Breast epithelium (tissue), 4 donors: Measurements from ENCODE around the gene ANKRD44. TPM values are rescaled to one million over a fixed set of nuclear protein-coding genes. Genes with fewer than 3 reads are reported as not detected.

Experiments used
- DNase-seq, 2 donors: peaks; one replicate each; pipeline ENCODE4 v3.0.0-alpha.2; 2019; ENCODE audit warnings: low spot score in 2 of 2
- H3K27ac ChIP-seq, 2 donors: fragments of 200-600 bp; sonication (generic) in 1 of 2; one replicate each; pipeline ENCODE4 v1.5.1; 2016 to 2019; ENCODE audit warnings: mild to moderate bottlenecking in 1 of 2
- H3K27me3 ChIP-seq, 2 donors: fragments of 200-600 bp; sonication (generic) in 1 of 2; one replicate each; pipeline versions ENCODE4 v1.5.1 to v1.6.0; 2017 to 2019; ENCODE audit warnings: control low read depth in 1 of 2, mild to moderate bottlenecking in 1 of 2
- H3K36me3 ChIP-seq: fragments of 200-600 bp; one replicate; pipeline ENCODE4 v1.5.1; 2019
- H3K4me1 ChIP-seq, 2 donors: fragments of 200-600 bp; sonication (generic); one replicate each; pipeline ENCODE4 v1.5.1; 2016 to 2019; ENCODE audit warnings: control low read depth in 1 of 2
- H3K4me3 ChIP-seq, 3 donors: fragments of 200-600 bp; sonication (generic); 1 replicate in 2 of 3; 2 replicates in 1 of 3; pipeline ENCODE4 v1.5.1; 2016 to 2019; ENCODE audit warnings: mild to moderate bottlenecking in 3 of 3, moderate library complexity in 2 of 3
- H3K9me3 ChIP-seq, 2 donors: fragments of 200-600 bp; sonication (generic) in 1 of 2; one replicate each; pipeline ENCODE4 v1.5.1; 2016 to 2019; ENCODE audit warnings: control low read depth in 1 of 2
- CTCF ChIP-seq, 3 donors: fragments of 450-650 bp; IDR thresholded peaks; one replicate each; pipeline ENCODE4 v1.5.1; 2016 to 2017; ENCODE audit warnings: antibody characterized with exemption in 3 of 3, mild to moderate bottlenecking in 3 of 3, moderate library complexity in 3 of 3
- POLR2A ChIP-seq: fragments of 450-650 bp; IDR thresholded peaks from one replicate; pipeline ENCODE4 v1.6.1; 2016; ENCODE audit warnings: antibody characterized with exemption, mild to moderate bottlenecking, moderate library complexity
- POLR2AphosphoS5 ChIP-seq, 3 donors: sonication (generic); formaldehyde crosslinking; IDR thresholded peaks; one replicate each; pipeline ENCODE4 v1.6.1; 2017; ENCODE audit warnings: antibody characterized with exemption in 3 of 3
- intact Hi-C: fragments of 100-400 bp; cut with DNase I; formaldehyde crosslinking; loops from one replicate; pipeline ENCODE4 v1.15.1; 2023; ENCODE audit warnings: low total_unique reads
- total RNA-seq, 3 donors: library from RNA; depleted of rRNA; stranded (reverse); fragments of >200 nt; gene quantifications; one replicate each; pipeline ENCODE4 v1.1.0, GENCODE V29; 2016

The ANKRD44 gene
- total RNA-seq, 3 donors from 2014 or later, result 18.0 to 41.3 (median 19.9) TPM

- Histone ChIP-seq H3K4me3 (no peak overlapping the region), H3K9me3 (no peaks in the 10 kb centered on the region), H3K27me3 (no peaks in the 10 kb centered on the region), H3K27ac (no peak overlapping the region), H3K36me3 (no peaks in the 10 kb centered on the region), H3K4me1 (no peaks in the 10 kb centered on the region)
- intact Hi-C loops, result no loop called here
- DNase-seq, result no peak
- no peak for TF ChIP-seq POLR2A
- no peak for TF ChIP-seq POLR2AphosphoS5 (IDR thresholded peaks at IDR 0.05)
- TF ChIP-seq CTCF (IDR thresholded peaks at IDR 0.05), result no peak
Measured at GRCh38 chr2:197327472-197328098, 17.0 kb upstream of the ANKRD44 start.

- H3K36me3 ChIP-seq, result no peaks in the 10 kb centered on the region
- H3K27me3 ChIP-seq, result no peaks in the 10 kb centered on the region
- H3K4me3 ChIP-seq, result no peak overlapping the region
- no peaks in the 10 kb centered on the region for H3K4me1 ChIP-seq
- no peak overlapping the region for H3K27ac ChIP-seq
- intact Hi-C loops, result no loop called here
- TF ChIP-seq CTCF (IDR thresholded peaks at IDR 0.05), result no peak
- no peak for TF ChIP-seq POLR2AphosphoS5 (IDR thresholded peaks at IDR 0.05)
- no peak for TF ChIP-seq POLR2A
- no peak for DNase-seq
- H3K9me3 ChIP-seq, result no peaks in the 10 kb centered on the region
Measured at GRCh38 chr2:197327073-197327471, 16.5 kb upstream of the ANKRD44 start.

- H3K9me3 ChIP-seq, result no peaks in the 10 kb centered on the region
- no peaks in the 10 kb centered on the region for H3K27me3 ChIP-seq
- H3K4me1 ChIP-seq, result no peaks in the 10 kb centered on the region
- H3K36me3 ChIP-seq, result no peaks in the 10 kb centered on the region
- intact Hi-C loops, result no loop called here
- H3K27ac ChIP-seq, result no peak overlapping the region
- no peak for DNase-seq
- no peak overlapping the region for H3K4me3 ChIP-seq
- TF ChIP-seq POLR2A (no peak), CTCF (IDR thresholded peaks at IDR 0.05) (no peak), POLR2AphosphoS5 (IDR thresholded peaks at IDR 0.05) (no peak)
Measured at GRCh38 chr2:197324801-197325200, 14.2 kb upstream of the ANKRD44 start.

- H3K4me1 ChIP-seq, result no peaks in the 10 kb centered on the region
- DNase-seq, result no peak
- H3K27me3 ChIP-seq, result no peaks in the 10 kb centered on the region
- H3K9me3 ChIP-seq, result no peaks in the 10 kb centered on the region
- intact Hi-C loops, result no loop called here
- no peak overlapping the region for H3K27ac ChIP-seq
- no peak overlapping the region for H3K4me3 ChIP-seq
- H3K36me3 ChIP-seq, result no peaks in the 10 kb centered on the region
- no peak for TF ChIP-seq POLR2A
- TF ChIP-seq CTCF (IDR thresholded peaks at IDR 0.05), result no peak
- no peak for TF ChIP-seq POLR2AphosphoS5 (IDR thresholded peaks at IDR 0.05)
Measured at GRCh38 chr2:197322724-197323720, 12.4 kb upstream of the ANKRD44 start.

- intact Hi-C loops, result no loop called here
- TF ChIP-seq POLR2AphosphoS5 (IDR thresholded peaks at IDR 0.05) (no peak), CTCF (IDR thresholded peaks at IDR 0.05) (no peak), POLR2A (no peak)
- no peaks in the 10 kb centered on the region for H3K9me3 ChIP-seq
Measured at GRCh38 chr2:197322143-197322542, 11.6 kb upstream of the ANKRD44 start.

More at GRCh38 chr2:197322143-197322542, 11.6 kb upstream of the ANKRD44 start:
- no peak overlapping the region for H3K27ac ChIP-seq
- H3K4me1 ChIP-seq, result no peaks in the 10 kb centered on the region
- DNase-seq, result no peak
- no peaks in the 10 kb centered on the region for H3K27me3 ChIP-seq
- no peak overlapping the region for H3K4me3 ChIP-seq
- no peaks in the 10 kb centered on the region for H3K36me3 ChIP-seq
